Stimulated activated CD4-positive, alpha-beta T cell treated with anti-CD3 and anti-CD28 coated beads, Interleukin-15, amount 100 ng/mL, for 48 hours (primary cell): Measurements from ENCODE around the gene CISD1.
A peak's percentile ranks its signal among the peaks of the same experiment; 100 is the strongest.

Source experiments
- DNase-seq, 2 donors: peaks; one replicate each; pipeline ENCODE4 v3.0.0-alpha.2; 2020; ENCODE audit warnings: low read depth in 2 of 2

Gene CISD1

GRCh38 chr10:58311026-58311425 is 42.1 kb downstream of the CISD1 start:
- DNase-seq: no peak

DNA sequence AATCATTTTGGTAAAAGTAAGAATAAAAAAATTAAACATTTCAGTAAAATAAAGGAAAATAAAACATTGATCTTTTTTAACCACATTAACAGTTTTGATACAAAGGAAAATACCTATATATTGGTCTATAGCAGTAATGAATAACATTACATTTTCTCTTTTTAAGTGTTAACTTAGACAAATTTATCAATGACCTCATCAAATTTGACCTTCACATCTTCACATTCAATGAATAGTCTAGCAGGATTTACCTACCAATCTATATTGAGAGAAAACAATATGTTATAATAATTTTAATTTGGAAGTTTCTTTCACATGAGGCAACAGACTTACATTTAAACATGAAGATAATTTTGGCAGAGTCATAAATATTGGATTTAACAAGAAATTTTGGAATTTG is 47.9 kb downstream of the CISD1 start:
- no peak for DNase-seq

DNA sequence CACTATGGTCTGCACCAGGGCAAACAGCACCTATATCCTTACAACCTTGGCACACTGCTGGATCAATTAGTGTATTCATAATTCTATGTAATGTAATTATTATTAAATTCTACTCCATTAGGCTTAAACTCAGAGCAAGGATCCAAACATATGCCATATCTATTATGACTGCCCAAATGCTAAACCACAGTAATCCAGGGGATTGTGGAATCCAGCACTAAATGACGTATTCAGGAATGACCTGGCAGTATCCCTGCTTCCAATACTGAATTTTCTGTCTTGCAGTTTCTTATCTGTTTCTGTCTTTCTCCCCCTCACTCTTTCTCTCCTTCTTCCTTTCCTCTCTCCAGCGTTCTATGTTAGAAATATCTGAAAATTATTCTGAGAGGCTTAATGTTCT is 49.4 kb downstream of the CISD1 start:
- DNase-seq: no peak

DNA sequence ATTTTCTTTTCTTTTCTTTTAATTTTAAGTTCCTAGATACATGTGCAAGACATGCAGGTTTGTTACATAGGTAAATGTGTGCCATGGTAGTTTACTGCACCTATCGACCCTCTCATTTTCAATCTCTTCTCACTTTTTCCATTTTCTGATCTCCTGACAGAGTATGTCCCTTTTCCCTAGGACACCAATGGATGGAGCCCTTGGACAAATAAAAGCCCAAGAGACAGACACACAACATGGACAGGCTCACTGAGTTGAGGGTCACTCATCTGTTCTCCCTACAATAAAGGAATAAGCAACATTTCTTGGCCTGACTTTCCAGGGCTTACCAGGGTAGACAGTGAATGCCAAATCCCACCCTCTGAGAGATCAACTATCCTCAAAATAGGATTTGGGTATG is 50.6 kb downstream of the CISD1 start:
- DNase-seq: no peak

DNA sequence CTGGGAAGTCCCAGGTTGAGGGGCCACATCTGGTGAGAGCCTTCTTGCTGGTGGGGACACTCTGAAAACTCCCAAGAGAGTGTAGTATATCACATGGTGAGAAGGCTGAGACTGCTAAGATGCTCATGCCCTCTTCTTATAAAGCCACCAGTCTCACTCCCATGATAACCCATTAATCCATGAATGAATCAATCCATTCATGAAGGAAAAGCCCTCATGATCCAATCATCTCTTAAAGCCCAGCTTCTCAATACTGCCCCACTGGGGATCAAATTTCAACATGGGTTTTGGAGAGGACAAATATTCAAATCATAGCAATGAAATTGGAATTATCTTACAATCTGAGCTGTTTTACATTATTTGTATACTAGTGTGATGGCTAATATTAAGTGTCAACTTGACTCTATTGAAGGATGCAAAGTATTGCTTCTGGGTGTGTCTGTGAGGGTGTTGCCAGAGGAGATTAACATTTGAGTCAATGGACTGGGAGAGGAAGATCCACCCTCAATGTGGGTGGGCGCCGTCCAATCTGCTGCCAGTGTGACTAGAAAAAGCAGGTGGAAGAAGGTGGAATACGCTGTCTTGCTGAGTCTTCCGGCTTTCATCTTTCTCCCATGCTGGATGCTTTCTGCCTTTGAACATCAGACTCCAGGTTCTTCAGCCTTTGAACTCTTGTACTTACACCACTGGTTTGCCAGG is 51.5 kb downstream of the CISD1 start:
- DNase-seq: no peak

GRCh38 chr10:58322072-58322834 is 53.3 kb downstream of the CISD1 start:
- DNase-seq: no peak

GRCh38 chr10:58322835-58323209 is 53.9 kb downstream of the CISD1 start:
- DNase-seq: no peak

DNA sequence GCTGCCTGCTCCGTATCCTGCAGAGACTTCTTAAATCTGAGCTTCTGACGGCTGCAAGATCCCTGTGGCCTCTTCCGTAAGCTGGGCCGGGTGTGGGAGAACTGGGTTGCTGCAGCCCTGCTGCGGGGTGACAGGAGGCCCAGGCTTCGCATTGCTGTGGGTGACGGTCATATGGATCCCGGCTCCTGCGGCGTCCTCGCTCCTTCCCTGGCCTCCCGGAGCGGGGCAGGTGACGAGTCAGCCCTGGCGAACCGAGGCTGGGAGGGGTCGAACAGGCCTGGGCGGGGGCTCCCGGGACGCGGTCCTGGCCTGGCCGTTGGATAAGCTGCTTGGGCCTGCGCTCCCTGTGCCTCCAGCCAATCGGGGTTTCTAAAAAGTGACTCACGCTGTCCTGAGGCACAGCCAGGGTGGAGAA is 58.0 kb downstream of the CISD1 start:
- DNase-seq: no peak

- no peak for DNase-seq
These were observed 59.3 kb downstream of the CISD1 start for GRCh38 chr10:58328233-58328632.

DNA sequence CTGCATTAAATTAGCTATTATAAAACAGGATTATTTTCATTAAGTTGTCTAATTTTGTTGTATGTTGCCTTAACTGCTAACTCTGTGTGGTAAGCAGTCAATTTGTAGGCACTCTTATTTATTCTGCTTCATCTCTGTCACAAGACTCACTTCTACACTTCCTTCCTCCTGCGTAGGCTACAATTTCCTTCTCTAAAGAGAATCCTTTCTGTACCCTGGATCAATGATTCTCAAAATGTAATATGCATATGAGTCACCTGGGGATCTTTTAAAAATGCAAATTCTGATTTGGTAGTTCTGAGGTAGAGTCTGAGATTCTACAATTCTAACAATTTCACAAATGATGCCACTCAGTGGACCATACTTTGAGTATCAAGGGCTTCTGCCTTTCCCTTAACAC is 61.5 kb downstream of the CISD1 start:
- no peak for DNase-seq

DNA sequence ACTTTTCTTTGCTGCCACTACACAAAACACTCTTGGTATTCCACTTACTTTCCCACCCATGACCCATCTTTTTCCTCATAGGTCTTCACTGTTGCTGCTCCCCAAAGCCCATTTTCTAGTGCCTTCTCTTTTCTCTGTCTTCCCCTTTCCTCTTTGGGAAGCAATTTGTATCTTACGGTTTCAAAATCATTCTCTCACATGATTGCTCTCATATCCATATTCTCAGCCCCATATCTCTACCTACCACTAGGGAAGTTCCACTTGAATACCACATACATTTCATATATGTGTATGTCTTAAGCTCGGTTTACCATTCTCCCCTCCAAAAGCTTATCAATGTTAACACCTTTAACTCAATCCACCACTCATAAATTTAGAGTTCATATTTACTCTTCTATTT is 62.7 kb downstream of the CISD1 start:
- DNase-seq: no peak

- DNase-seq: peak; percentile 71 to 80
These were observed 65.9 kb downstream of the CISD1 start, which contains the start of gene UBE2D1 for GRCh38 chr10:58334817-58335305. UBE2D1 (plus strand) TSS chr10:58335006; CDS start chr10:58335202, 196 bp downstream.

DNA sequence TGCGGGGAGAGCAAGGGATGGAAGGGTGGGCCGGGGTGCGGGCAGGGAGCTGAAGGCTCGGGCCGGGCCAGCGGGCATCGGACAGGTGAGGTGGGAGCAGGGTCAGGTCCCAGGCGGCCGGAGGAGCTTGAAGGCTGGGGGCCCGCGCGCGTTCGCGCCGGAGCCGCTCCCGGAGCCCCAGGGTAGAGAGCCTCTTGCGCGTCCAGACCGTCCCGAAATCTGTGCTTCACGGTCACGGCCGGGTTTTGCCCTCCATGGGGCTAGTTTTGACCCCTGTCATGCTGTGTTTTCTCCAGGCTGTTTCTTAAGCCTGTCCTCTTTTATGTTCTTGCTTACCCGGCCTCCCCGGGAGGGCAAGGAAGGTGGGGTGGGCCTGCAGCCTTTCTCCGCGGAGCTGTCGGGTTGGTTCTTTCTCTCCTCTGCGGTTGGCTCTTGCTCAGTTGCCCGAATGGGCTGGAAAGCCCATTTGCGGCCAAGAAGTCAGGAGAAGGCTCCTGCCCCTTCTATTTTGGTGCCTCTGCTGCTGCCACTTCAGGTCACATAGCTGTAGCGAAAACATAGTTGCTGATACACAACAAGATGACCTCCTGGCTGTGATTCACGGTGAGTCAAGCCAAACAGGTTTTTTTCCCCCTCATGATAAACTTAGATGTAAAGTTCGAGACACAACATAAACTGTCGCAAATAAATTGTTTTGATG is 66.5 kb downstream of the CISD1 start:
- DNase-seq: no peak

DNA sequence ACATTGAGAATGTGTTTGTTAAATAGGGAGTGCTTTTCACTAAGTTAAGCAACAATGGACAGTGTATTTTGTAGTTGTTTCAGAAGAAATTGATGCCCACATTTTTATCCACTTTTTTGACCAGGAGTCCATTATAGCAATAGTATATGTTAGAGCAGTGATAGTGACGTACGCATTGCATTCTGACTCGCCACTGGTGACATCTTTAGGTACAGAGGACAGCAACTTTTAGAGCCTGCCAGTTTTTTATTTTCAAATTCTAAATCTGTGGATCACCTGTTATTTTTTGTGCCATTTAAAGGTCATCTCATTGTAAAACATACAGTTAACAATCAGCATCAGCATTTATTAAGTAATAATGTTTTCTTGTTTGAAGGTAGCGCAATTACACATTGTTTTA is 67.3 kb downstream of the CISD1 start:
- no peak for DNase-seq
